Panc1 (cell line): Measurements from ENCODE around the gene HNRNPU. TPM values are rescaled to one million over a fixed set of nuclear protein-coding genes. Genes with fewer than 3 reads are reported as not detected.
A peak's percentile ranks its signal among the peaks of the same experiment; 100 is the strongest.

Source experiments
- ATAC-seq: fragments of 200-7000 bp; cut with Tn5 transposase; 2 replicates; pipeline ENCODE4 v1.9.1; 2020; ENCODE audit warnings: mild to moderate bottlenecking, moderate library complexity
- BruUV-seq: library from RNA; stranded (reverse); fragments of 400-500 nt; replicated peaks from 2 replicates; lab custom pipeline; 2021; lab: Mats Ljungman, UMichigan
- CTCF ChIA-PET: fragments of 300-600 bp; sonication (Branson Sonifier 250); formaldehyde crosslinking; loops from one replicate; lab custom pipeline; 2022; ENCODE audit warnings: antibody characterized with exemption; lab: Charles Lee
- POLR2A ChIA-PET: fragments of 300-600 bp; sonication (Branson Sonifier 250); formaldehyde crosslinking; loops from one replicate; lab custom pipeline; 2022; ENCODE audit warnings: antibody characterized with exemption; lab: Charles Lee
- DNase-seq: peaks from one replicate; pipeline ENCODE4 v3.0.0-alpha.2; 2010; ENCODE audit warnings: low read depth, low spot score
- H3K27ac ChIP-seq: 2 replicates; pipeline ENCODE4 v1.5.1; 2011; ENCODE audit warnings: mild to moderate bottlenecking, low read length, inconsistent platforms
- H3K27me3 ChIP-seq: fragments of 200-500 bp; sonication (Bioruptor generic); 2 replicates; pipeline ENCODE4 v1.6.0; 2014; ENCODE audit warnings: low read length, inconsistent platforms; ENCODE audit not compliant: control insufficient read depth, insufficient read depth
- H3K36me3 ChIP-seq: fragments of 200-500 bp; sonication (Bioruptor generic); 2 replicates; pipeline ENCODE4 v1.5.1; 2014; ENCODE audit warnings: inconsistent platforms, mild to moderate bottlenecking, low read length, moderate library complexity; ENCODE audit not compliant: control insufficient read depth, insufficient read depth
- H3K4me1 ChIP-seq: 2 replicates; pipeline ENCODE4 v1.5.1; 2011; ENCODE audit warnings: inconsistent platforms, mild to moderate bottlenecking, low read length, moderate library complexity; ENCODE audit not compliant: control insufficient read depth, insufficient read depth
- H3K4me3 ChIP-seq, 2 experiments: 2 replicates each; pipeline ENCODE4 v1.5.1; 2011 to 2012; ENCODE audit warnings: low read depth in 2 of 2, low read length in 2 of 2, mild to moderate bottlenecking in 2 of 2, inconsistent platforms in 1 of 2, moderate library complexity in 1 of 2
- H3K9me3 ChIP-seq: fragments of 200-500 bp; sonication (Bioruptor generic); 2 replicates; pipeline ENCODE4 v1.5.1; 2014; ENCODE audit warnings: low read depth, mild to moderate bottlenecking, inconsistent platforms, low read length, moderate library complexity; ENCODE audit not compliant: control insufficient read depth, insufficient read depth
- CTCF ChIP-seq: fragments of 450-650 bp; IDR thresholded peaks from 2 replicates; pipeline ENCODE4 v1.5.1; 2017; ENCODE audit warnings: mild to moderate bottlenecking
- POLR2AphosphoS5 ChIP-seq: IDR thresholded peaks from 2 replicates; pipeline ENCODE4 v1.6.1; 2012; ENCODE audit warnings: mild to moderate bottlenecking, low read depth, low read length, moderate library complexity
- REST ChIP-seq, 2 experiments: IDR thresholded peaks; 2 replicates each; pipeline ENCODE4 v1.6.1; 2011 to 2012; ENCODE audit warnings: low read depth in 2 of 2, control low read depth in 1 of 2, low read length in 1 of 2, mild to moderate bottlenecking in 1 of 2, moderate library complexity in 1 of 2; ENCODE audit not compliant: insufficient read depth in 1 of 2
- SIN3A ChIP-seq: IDR thresholded peaks from 2 replicates; pipeline ENCODE4 v1.6.1; 2012; ENCODE audit warnings: low read depth, mild to moderate bottlenecking, low read length, moderate library complexity, borderline replicate concordance; ENCODE audit not compliant: insufficient read depth
- TCF7L2 ChIP-seq: IDR thresholded peaks from 2 replicates; pipeline ENCODE4 v1.6.1; 2011; ENCODE audit warnings: mild to moderate bottlenecking, low read depth, low read length, inconsistent platforms
- in situ Hi-C: cut with HindIII; loops from 2 replicates; pipeline ENCODE4 v1.10.0; 2016; ENCODE audit warnings: low sequenced_read_pairs, low pct_unique_long_range_greater_than_20kb
- intact Hi-C: fragments of 100-400 bp; cut with micrococcal nuclease; formaldehyde crosslinking; loops from one replicate; pipeline ENCODE4 v1.10.0; 2022; ENCODE audit not compliant: unreplicated experiment
- total RNA-seq: library from RNA; stranded (reverse); gene quantifications from one replicate; pipeline ENCODE4 v1.2.1, GENCODE V29; 2021; ENCODE audit not compliant: unreplicated experiment

Gene HNRNPU
- total RNA-seq, 1 experiment from 2014 or later = 361 TPM

DNA sequence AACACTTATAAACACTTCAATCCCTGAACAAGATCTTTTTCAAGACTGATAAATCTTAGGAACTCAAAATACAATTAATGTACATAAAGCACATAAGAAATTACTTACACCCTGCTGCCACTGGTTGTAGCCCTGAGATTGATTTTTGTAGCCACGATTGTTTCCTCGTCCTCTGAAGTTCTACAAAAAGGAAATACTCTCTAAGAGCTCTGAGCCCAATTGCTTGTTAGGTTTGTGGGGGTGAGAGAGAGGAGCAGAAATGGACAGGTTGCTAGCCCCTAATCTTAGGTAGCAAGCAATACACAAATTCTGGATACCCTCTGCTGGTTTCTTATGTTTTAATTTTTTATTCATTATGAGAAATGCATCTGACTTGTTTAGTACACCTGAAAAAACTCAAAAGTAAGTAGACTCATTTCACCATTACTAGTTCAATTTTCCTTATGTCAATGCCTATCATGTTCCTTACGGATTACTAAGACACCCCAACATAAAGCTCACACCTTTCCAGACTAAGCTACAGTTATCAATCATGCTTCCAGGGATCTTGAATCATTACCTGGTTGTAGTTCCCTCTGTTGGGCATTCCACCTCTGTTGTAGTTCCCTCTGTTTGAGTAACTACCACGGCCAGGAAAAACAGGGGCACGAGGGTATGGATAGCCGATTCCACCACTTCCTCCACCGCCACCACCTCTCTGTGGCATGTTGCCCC, 9.3 kb downstream of the HNRNPU start:
- CTCF ChIA-PET = no interaction called here
- no peak for DNase-seq
- no peak for TF ChIP-seq REST (IDR thresholded peaks at IDR 0.05; ENCODE audit: insufficient read depth in 1 of 2, low read depth in 2 of 2, low read length in 1 of 2)
- no peak for TF ChIP-seq POLR2AphosphoS5
- TF ChIP-seq SIN3A = no peak
- Histone ChIP-seq H3K9me3 (no peaks in the 10 kb centered on the region), H3K27ac (no peak overlapping the region), H3K4me1 (peaks cover 20% of the 10 kb centered on the region; the same call in 1 of the 2 replicates), H3K36me3 (peaks cover 84% of the 10 kb centered on the region), H3K27me3 (no peaks in the 10 kb centered on the region), H3K4me3 (no peak overlapping the region)
- POLR2A ChIA-PET = no interaction called here
- intact Hi-C loops (no loop called here), in situ Hi-C loops (no loop called here)
- no peak for ATAC-seq
- no TSS peak for BruUV-seq

- TF ChIP-seq TCF7L2 (no peak), POLR2AphosphoS5 (no peak), CTCF (no peak)
- Histone ChIP-seq H3K4me1 (peaks cover 11% of the 10 kb centered on the region; the same call in 1 of the 2 replicates), H3K4me3 (no peak overlapping the region), H3K36me3 (peaks cover 83% of the 10 kb centered on the region), H3K27ac (no peak overlapping the region), H3K27me3 (no peaks in the 10 kb centered on the region), H3K9me3 (no peaks in the 10 kb centered on the region)
- intact Hi-C loops = no loop called here
- no TSS peak for BruUV-seq
- DNase-seq (no peak), ATAC-seq (no peak)
- ChIA-PET POLR2A (no interaction called here), CTCF (no interaction called here)
- in situ Hi-C loops = no loop called here
Measured at GRCh38 chr1:244854166-244854565, 10.2 kb downstream of the HNRNPU start.

DNA sequence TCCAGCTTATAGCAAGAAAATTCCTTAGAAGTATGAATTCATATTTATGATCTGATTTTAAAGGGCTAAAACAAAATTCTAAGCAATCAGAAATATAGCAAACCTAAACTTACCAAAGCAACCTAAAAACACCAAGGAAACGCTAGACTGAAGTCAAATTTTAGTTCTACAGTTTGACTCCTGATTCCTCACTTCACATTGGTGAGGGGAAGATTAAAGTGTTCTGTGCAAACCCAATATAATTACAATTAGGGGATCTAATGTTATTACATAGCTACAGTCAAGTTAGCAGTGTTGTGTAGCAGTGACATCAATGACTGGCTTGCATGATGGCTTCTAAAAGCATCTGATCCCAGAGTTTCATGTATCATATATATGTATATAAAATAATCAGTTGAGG, 11.6 kb downstream of the HNRNPU start:
- intact Hi-C loops = no loop called here
- POLR2A ChIA-PET = interaction anchor here (0.6 kb wide), 1 partner anchor 190 kb away, joined by 4 read pairs; no protein-coding TSS in a partner anchor
- CTCF ChIA-PET = no interaction called here

More for the DNA sequence above, 11.6 kb downstream of the HNRNPU start:
- BruUV-seq = no TSS peak
- TF ChIP-seq TCF7L2 (no peak), SIN3A (no peak), POLR2AphosphoS5 (0 out of 2 replicates have a peak, but pooled peaks have one; percentile 13), REST (IDR thresholded peaks at IDR 0.05; ENCODE audit: insufficient read depth in 1 of 2, low read depth in 2 of 2, low read length in 1 of 2) (no peak)
- Histone ChIP-seq H3K4me3 (no peak overlapping the region), H3K4me1 (no peaks in the 10 kb centered on the region), H3K27ac (no peak overlapping the region), H3K36me3 (peaks cover 80% of the 10 kb centered on the region), H3K9me3 (no peaks in the 10 kb centered on the region), H3K27me3 (no peaks in the 10 kb centered on the region)
- ATAC-seq (no peak), DNase-seq (no peak)
- in situ Hi-C loops = no loop called here
